Smooth muscle cell (in vitro differentiated cells): Measurements from ENCODE around the gene CRY2. TPM values are rescaled to one million over a fixed set of nuclear protein-coding genes. Genes with fewer than 3 reads are reported as not detected.

Experiments used
- DNase-seq: peaks from one replicate; lab custom pipeline; 2025; ENCODE audit not compliant: unreplicated experiment; lab: John Stamatoyannopoulos, UW
- H2AFZ ChIP-seq: fragments of 200-600 bp; sonication (generic); 2 replicates; pipeline ENCODE4 v1.6.0; 2016; ENCODE audit warnings: antibody characterized with exemption, low read depth, mild to moderate bottlenecking
- H3F3A ChIP-seq: fragments of 200-600 bp; sonication (generic); 2 replicates; pipeline ENCODE4 v1.6.0; 2017; ENCODE audit warnings: antibody characterized with exemption, low read depth
- H3K27ac ChIP-seq: fragments of 200-600 bp; sonication (generic); 2 replicates; pipeline ENCODE4 v1.5.1; 2016; ENCODE audit warnings: low read depth, mild to moderate bottlenecking
- H3K27me3 ChIP-seq: fragments of 200-600 bp; sonication (generic); 2 replicates; pipeline ENCODE4 v1.6.1; 2016; ENCODE audit warnings: low read depth, mild to moderate bottlenecking
- H3K36me3 ChIP-seq: fragments of 200-600 bp; sonication (generic); 2 replicates; pipeline ENCODE4 v1.5.1; 2016; ENCODE audit warnings: low read depth
- H3K4me1 ChIP-seq: fragments of 200-600 bp; sonication (generic); 2 replicates; pipeline ENCODE4 v1.5.1; 2016; ENCODE audit warnings: low read depth
- H3K4me2 ChIP-seq: fragments of 200-600 bp; sonication (generic); 2 replicates; pipeline ENCODE4 v1.6.0; 2016; ENCODE audit warnings: mild to moderate bottlenecking
- H3K4me3 ChIP-seq: fragments of 200-600 bp; sonication (generic); 2 replicates; pipeline ENCODE4 v1.5.1; 2016; ENCODE audit warnings: mild to moderate bottlenecking
- H3K79me2 ChIP-seq: fragments of 200-600 bp; sonication (generic); 2 replicates; pipeline ENCODE4 v1.6.0; 2016; ENCODE audit warnings: low read depth, mild to moderate bottlenecking
- H3K9ac ChIP-seq: fragments of 200-600 bp; sonication (generic); 2 replicates; pipeline ENCODE4 v1.6.0; 2016; ENCODE audit warnings: low read depth
- H3K9me3 ChIP-seq: fragments of 200-600 bp; sonication (generic); replicated peaks from 2 replicates; pipeline ENCODE4 v1.5.1; 2016; ENCODE audit warnings: low read depth
- H4K20me1 ChIP-seq: fragments of 200-600 bp; sonication (generic); 2 replicates; pipeline ENCODE4 v1.6.0; 2016; ENCODE audit warnings: low read depth
- CTCF ChIP-seq: fragments of 200-600 bp; sonication (generic); IDR thresholded peaks from 2 replicates; pipeline ENCODE4 v1.5.1; 2017; ENCODE audit warnings: borderline replicate concordance, mild to moderate bottlenecking, antibody characterized with exemption; ENCODE audit not compliant: insufficient read depth, poor library complexity, severe bottlenecking
- WGBS: methylation state at CpG from one replicate; pipeline ENCODE4 v1.1.7; 2016; ENCODE audit warnings: low lambda C conversion rate; 5-methylcytosine and 5-hydroxymethylcytosine counted together
- polyA plus RNA-seq: library from polyadenylated mRNA; unstranded; fragments of >200 nt; fragmentation: Nextera tagmentation; extraction: Ambion mirVana; gene quantifications from 2 replicates; pipeline ENCODE4 v1.2.1, GENCODE V29; 2016
- total RNA-seq: library from RNA; depleted of rRNA; stranded (reverse); fragments of >200 nt; gene quantifications from 2 replicates; pipeline ENCODE4 v1.2.3, GENCODE V29; 2014

The CRY2 gene
- total and polyA plus RNA-seq, 2 experiments from 2014 or later = 26.1 to 30.3 TPM

- Histone ChIP-seq H4K20me1 (peaks cover 20% of the 10 kb centered on the region), H3F3A (peaks cover 7% of the 10 kb centered on the region), H3K9me3 (no peaks in the 10 kb centered on the region), H3K4me2 (no peak overlapping the region), H3K36me3 (no peaks in the 10 kb centered on the region), H2AFZ (no peak overlapping the region), H3K4me3 (no peak overlapping the region), H3K9ac (no peak overlapping the region), H3K4me1 (no peaks in the 10 kb centered on the region), H3K79me2 (no peaks in the 10 kb centered on the region), H3K27ac (no peak overlapping the region), H3K27me3 (no peaks in the 10 kb centered on the region)
- no peak for DNase-seq
- WGBS = 95% methylated on average over 12 of the region's 12 CpGs
- no peak for TF ChIP-seq CTCF
Observed at GRCh38 chr11:45869551-45869950, 22.3 kb downstream of the CRY2 start.

- no peaks in the 10 kb centered on the region for H3K36me3 ChIP-seq
- peak overlapping the region; percentile 28 for H3K27ac ChIP-seq
- no peaks in the 10 kb centered on the region for H3K27me3 ChIP-seq
- TF ChIP-seq CTCF = no peak
- no peaks in the 10 kb centered on the region for H3K4me1 ChIP-seq
- DNase-seq = no peak
- H3K79me2 ChIP-seq = no peaks in the 10 kb centered on the region
- no peak overlapping the region for H3K9ac ChIP-seq
- WGBS = 95% methylated on average over 4 of the region's 4 CpGs
- H3K9me3 ChIP-seq = no peaks in the 10 kb centered on the region
- H3K4me2 ChIP-seq = no peak overlapping the region
- H2AFZ ChIP-seq = no peak overlapping the region
- H4K20me1 ChIP-seq = peaks cover 30% of the 10 kb centered on the region
- no peak overlapping the region for H3K4me3 ChIP-seq
- peaks cover 7% of the 10 kb centered on the region for H3F3A ChIP-seq
Observed at GRCh38 chr11:45870706-45871105, 23.4 kb downstream of the CRY2 start.

- TF ChIP-seq CTCF = no peak
- no peaks in the 10 kb centered on the region for H3K9me3 ChIP-seq
- no peaks in the 10 kb centered on the region for H3K27me3 ChIP-seq
- no peaks in the 10 kb centered on the region for H3K36me3 ChIP-seq
- DNase-seq = no peak
- peaks cover 7% of the 10 kb centered on the region for H3F3A ChIP-seq
- no peak overlapping the region for H3K4me2 ChIP-seq
- peaks cover 8% of the 10 kb centered on the region for H3K4me1 ChIP-seq
- no peak overlapping the region for H2AFZ ChIP-seq
- peak overlapping the region; percentile 73 for H3K27ac ChIP-seq
- H3K9ac ChIP-seq = no peak overlapping the region
- 95% methylated on average over 2 of the region's 2 CpGs for WGBS
- H3K4me3 ChIP-seq = no peak overlapping the region
- no peaks in the 10 kb centered on the region for H3K79me2 ChIP-seq
- peaks cover 34% of the 10 kb centered on the region for H4K20me1 ChIP-seq
Observed at GRCh38 chr11:45871638-45872037, 24.4 kb downstream of the CRY2 start.

- H3K27ac ChIP-seq = peak overlapping the region; percentile 73
- H4K20me1 ChIP-seq = peaks cover 41% of the 10 kb centered on the region
- no peaks in the 10 kb centered on the region for H3K9me3 ChIP-seq
- peak overlapping the region; percentile 27 for H3K4me2 ChIP-seq
- no peak overlapping the region for H2AFZ ChIP-seq
- TF ChIP-seq CTCF = peak; percentile 73
- no peaks in the 10 kb centered on the region for H3K36me3 ChIP-seq
- no peak overlapping the region for H3K9ac ChIP-seq
- H3K4me3 ChIP-seq = no peak overlapping the region
- DNase-seq = peak; percentile 45
- H3K27me3 ChIP-seq = no peaks in the 10 kb centered on the region
- peaks cover 13% of the 10 kb centered on the region for H3K4me1 ChIP-seq
- H3K79me2 ChIP-seq = no peaks in the 10 kb centered on the region
- H3F3A ChIP-seq = peaks cover 7% of the 10 kb centered on the region
- WGBS = 25% methylated on average over 9 of the region's 9 CpGs
Observed at GRCh38 chr11:45872651-45873356, 25.5 kb downstream of the CRY2 start.
